CD8-positive, alpha-beta memory T cell (primary cell): Measurements from ENCODE around the gene SLPI. TPM values are rescaled to one million over a fixed set of nuclear protein-coding genes. Genes with fewer than 3 reads are reported as not detected.

Source experiments
- CTCF ChIA-PET: fragments of 350-600 bp; sonication (Branson Sonifier 250); formaldehyde crosslinking; loops from one replicate; lab custom pipeline; 2021; ENCODE audit warnings: antibody characterized with exemption; lab: Charles Lee
- POLR2A ChIA-PET: fragments of 350-600 bp; sonication (Branson Sonifier 250); formaldehyde crosslinking; loops from one replicate; lab custom pipeline; 2021; ENCODE audit warnings: antibody characterized with exemption; lab: Charles Lee
- DNase-seq, 5 donors: peaks; one replicate each; pipeline versions ENCODE4 v3.0.0 to v3.0.0-alpha.2; 2020 to 2022; ENCODE audit warnings: mixed read lengths in 1 of 5
- H3K27ac ChIP-seq: one replicate; pipeline ENCODE4 v1.7.0; 2013; ENCODE audit warnings: low read depth, mild to moderate bottlenecking, low read length, moderate library complexity
- H3K27me3 ChIP-seq: 2 replicates; pipeline ENCODE4 v1.7.0; 2013; ENCODE audit warnings: low read length, mild to moderate bottlenecking; ENCODE audit not compliant: insufficient read depth, poor library complexity, severe bottlenecking
- H3K36me3 ChIP-seq: 2 replicates; pipeline ENCODE4 v1.7.0; 2013; ENCODE audit warnings: mild to moderate bottlenecking, low read length, moderate library complexity; ENCODE audit not compliant: insufficient read depth
- H3K4me1 ChIP-seq: 2 replicates; pipeline ENCODE4 v1.7.0; 2013; ENCODE audit warnings: mild to moderate bottlenecking, low read length, moderate library complexity; ENCODE audit not compliant: insufficient read depth
- H3K4me3 ChIP-seq: 2 replicates; pipeline ENCODE4 v1.7.0; 2013; ENCODE audit warnings: mild to moderate bottlenecking, low read length
- H3K9me3 ChIP-seq: 2 replicates; pipeline ENCODE4 v1.7.0; 2013; ENCODE audit warnings: mild to moderate bottlenecking, low read length
- H3K27ac Mint-ChIP-seq, 8 donors: one replicate each; pipeline ENCODE4 v1.8.0; 2020 to 2021; ENCODE audit warnings: mixed read lengths in 8 of 8, mild to moderate bottlenecking in 6 of 8, inconsistent platforms in 3 of 8, moderate library complexity in 3 of 8
- H3K27me3 Mint-ChIP-seq, 2 donors: one replicate each; pipeline ENCODE4 v1.8.0; 2020 to 2021; ENCODE audit warnings: mixed read lengths in 2 of 2, mild to moderate bottlenecking in 1 of 2, moderate library complexity in 1 of 2
- H3K36me3 Mint-ChIP-seq, 3 donors: one replicate each; pipeline ENCODE4 v1.8.0; 2020 to 2021; ENCODE audit warnings: mixed read lengths in 3 of 3, inconsistent platforms in 1 of 3, mild to moderate bottlenecking in 1 of 3
- H3K4me1 Mint-ChIP-seq, 3 donors: one replicate each; pipeline ENCODE4 v1.8.0; 2020 to 2021; ENCODE audit warnings: mixed read lengths in 3 of 3, inconsistent platforms in 1 of 3, mild to moderate bottlenecking in 1 of 3
- H3K4me3 Mint-ChIP-seq, 7 donors: one replicate each; pipeline ENCODE4 v1.8.0; 2020 to 2021; ENCODE audit warnings: mixed read lengths in 7 of 7, mild to moderate bottlenecking in 6 of 7, moderate library complexity in 4 of 7, inconsistent platforms in 2 of 7
- H3K9me3 Mint-ChIP-seq, 5 donors: one replicate each; pipeline ENCODE4 v1.8.0; 2020 to 2022; ENCODE audit warnings: mixed read lengths in 5 of 5, mild to moderate bottlenecking in 3 of 5, moderate library complexity in 2 of 5, inconsistent platforms in 1 of 5
- polyA plus RNA-seq: library from polyadenylated mRNA; unstranded; fragments of 300-500 nt; fragmentation: Illumina TruSeq; gene quantifications from one replicate; pipeline ENCODE4 v1.2.3, GENCODE V29; 2021
- total RNA-seq, 2 experiments: library from RNA; stranded (reverse); gene quantifications; one replicate each; pipeline ENCODE4 v1.2.3, GENCODE V29; 2021

SLPI gene
- total and polyA plus RNA-seq, 3 experiments from 2014 or later = not detected

- Histone ChIP-seq H3K27me3 (peaks cover 4% of the 10 kb centered on the region), H3K9me3 (no peaks in the 10 kb centered on the region), H3K4me1 (no peaks in the 10 kb centered on the region), H3K4me3 (no peak overlapping the region), H3K36me3 (no peaks in the 10 kb centered on the region), H3K27ac (no peak overlapping the region)
- Mint-ChIP-seq H3K36me3 (no peaks in the 10 kb centered on the region), H3K27me3 (peaks cover 24 to 41% of the 10 kb centered on the region in 2 donors), H3K27ac (peak overlapping the region in 1 of 8 donors; percentile 25), H3K4me1 (peaks cover 2 to 17% (median 11%) of the 10 kb centered on the region in 3 donors), H3K4me3 (no peak overlapping the region), H3K9me3 (no peaks in the 10 kb centered on the region)
- DNase-seq = no peak
- CTCF ChIA-PET = interaction anchor here (1.1 kb wide), 1 partner anchor 483 kb away, joined by 4 read pairs; no protein-coding TSS in a partner anchor
- POLR2A ChIA-PET = no interaction called here
These were observed 34.0 kb upstream of the SLPI start for GRCh38 chr20:45288376-45288775.

- no peaks in the 10 kb centered on the region for H3K9me3 ChIP-seq
- Mint-ChIP-seq H3K4me3 (no peak overlapping the region), H3K27me3 (peaks cover 15 to 55% of the 10 kb centered on the region in 2 donors), H3K9me3 (no peaks in the 10 kb centered on the region), H3K27ac (no peak overlapping the region), H3K4me1 (no peaks in the 10 kb centered on the region), H3K36me3 (no peaks in the 10 kb centered on the region)
- DNase-seq = no peak
- H3K27ac ChIP-seq = no peak overlapping the region
- H3K36me3 ChIP-seq = no peaks in the 10 kb centered on the region
- H3K4me3 ChIP-seq = no peak overlapping the region
- ChIA-PET CTCF (interaction anchor here (3.0 kb wide), 1 partner anchor 11 kb away, joined by 16 read pairs; no protein-coding TSS in a partner anchor), POLR2A (no interaction called here)
- H3K27me3 ChIP-seq = no peaks in the 10 kb centered on the region
- H3K4me1 ChIP-seq = no peaks in the 10 kb centered on the region
These were observed 29.2 kb upstream of the SLPI start for GRCh38 chr20:45283551-45284057.

DNA sequence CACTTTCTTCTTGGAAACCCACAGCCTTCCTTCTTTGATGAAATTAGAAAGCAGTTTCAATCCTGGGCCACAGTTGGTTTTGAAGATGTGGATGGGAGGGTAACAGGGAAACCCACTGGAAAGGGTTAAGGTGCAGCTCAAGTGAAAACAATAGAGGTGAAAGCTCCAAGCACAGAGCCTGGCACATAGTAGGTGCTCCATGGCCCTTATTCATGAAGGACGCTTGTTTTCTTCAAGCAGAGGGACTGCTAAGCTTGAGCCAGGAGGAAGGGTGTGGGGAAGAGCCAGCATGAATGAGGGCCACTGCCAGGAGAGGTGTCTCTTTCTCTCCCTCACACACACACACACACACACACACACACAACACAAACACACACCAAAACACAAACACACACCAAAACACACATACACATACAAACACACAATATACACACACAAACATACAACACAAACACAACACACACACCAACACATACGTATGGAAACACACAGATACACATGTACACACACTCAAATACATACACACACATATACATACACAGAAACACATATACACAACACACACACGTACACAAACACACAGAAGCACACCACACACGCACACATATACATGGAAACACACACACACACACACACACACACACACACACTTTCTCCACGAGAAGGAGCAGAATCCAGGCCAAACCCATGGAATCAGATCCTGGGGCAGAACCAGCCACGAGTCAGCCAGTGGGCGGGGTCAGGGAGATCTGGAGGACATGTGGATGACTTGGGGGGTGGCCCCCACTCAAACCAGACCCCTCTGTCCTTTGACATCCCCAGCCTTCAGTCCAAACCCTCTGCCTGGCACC, 28.6 kb upstream of the SLPI start:
- CTCF ChIA-PET = interaction anchor here (0.8 to 3.0 kb wide), 2 partner anchors 11 kb away, joined by 3 to 16 read pairs; no protein-coding TSS in a partner anchor
- Mint-ChIP-seq H3K27me3 (peaks cover 12 to 51% of the 10 kb centered on the region in 2 donors), H3K4me3 (no peak overlapping the region), H3K36me3 (no peaks in the 10 kb centered on the region), H3K27ac (no peak overlapping the region), H3K4me1 (no peaks in the 10 kb centered on the region), H3K9me3 (no peaks in the 10 kb centered on the region)
- H3K27ac ChIP-seq = no peak overlapping the region
- DNase-seq = no peak
- no peaks in the 10 kb centered on the region for H3K36me3 ChIP-seq
- no peaks in the 10 kb centered on the region for H3K27me3 ChIP-seq
- no peak overlapping the region for H3K4me3 ChIP-seq
- no peaks in the 10 kb centered on the region for H3K9me3 ChIP-seq
- no peaks in the 10 kb centered on the region for H3K4me1 ChIP-seq
- POLR2A ChIA-PET = no interaction called here

GRCh38 chr20:45279992-45280391, 25.6 kb upstream of the SLPI start:
- DNase-seq = no peak
- Histone ChIP-seq H3K27ac (no peak overlapping the region), H3K4me1 (no peaks in the 10 kb centered on the region), H3K27me3 (no peaks in the 10 kb centered on the region), H3K9me3 (no peaks in the 10 kb centered on the region), H3K4me3 (no peak overlapping the region), H3K36me3 (no peaks in the 10 kb centered on the region)
- no peak overlapping the region for H3K4me3 Mint-ChIP-seq
- H3K27me3 Mint-ChIP-seq = peaks cover 16 to 56% of the 10 kb centered on the region in 2 donors
- H3K9me3 Mint-ChIP-seq = no peaks in the 10 kb centered on the region
- H3K27ac Mint-ChIP-seq = no peak overlapping the region
- ChIA-PET CTCF (interaction anchor here (1.0 to 1.4 kb wide), 2 partner anchors 11 to 14 kb away, joined by 3 to 8 read pairs; no protein-coding TSS in a partner anchor), POLR2A (no interaction called here)
- H3K4me1 Mint-ChIP-seq = no peaks in the 10 kb centered on the region
- no peaks in the 10 kb centered on the region for H3K36me3 Mint-ChIP-seq

DNA sequence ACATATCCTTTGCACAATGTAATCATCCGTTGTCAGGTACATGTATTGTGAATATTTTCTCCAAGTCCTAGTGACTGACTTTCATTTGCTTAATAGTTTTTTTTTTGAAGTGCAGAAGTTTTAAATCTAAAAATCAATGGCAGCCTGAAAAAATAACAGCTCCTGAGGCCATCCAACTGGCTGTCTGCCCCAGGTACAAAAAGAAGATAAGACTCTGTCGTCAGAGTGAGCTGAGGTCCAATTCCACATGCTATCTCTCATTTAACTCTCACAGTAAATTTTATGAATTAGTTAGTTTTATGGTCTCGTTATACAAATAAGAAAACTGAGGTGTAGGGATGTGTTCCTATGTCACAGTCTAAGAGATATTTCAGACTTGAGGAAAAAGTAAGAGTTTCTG, 21.0 kb upstream of the SLPI start:
- H3K4me1 Mint-ChIP-seq = no peaks in the 10 kb centered on the region
- Histone ChIP-seq H3K9me3 (no peaks in the 10 kb centered on the region), H3K27me3 (no peaks in the 10 kb centered on the region), H3K4me3 (no peak overlapping the region), H3K36me3 (no peaks in the 10 kb centered on the region), H3K27ac (no peak overlapping the region), H3K4me1 (no peaks in the 10 kb centered on the region)
- H3K36me3 Mint-ChIP-seq = no peaks in the 10 kb centered on the region
- POLR2A ChIA-PET = no interaction called here
- H3K4me3 Mint-ChIP-seq = no peak overlapping the region
- CTCF ChIA-PET = no interaction called here
- DNase-seq = no peak
- peaks cover 17 to 62% of the 10 kb centered on the region in 2 donors for H3K27me3 Mint-ChIP-seq
- H3K27ac Mint-ChIP-seq = no peak overlapping the region
- no peaks in the 10 kb centered on the region for H3K9me3 Mint-ChIP-seq

- H3K4me1 Mint-ChIP-seq = no peaks in the 10 kb centered on the region
- Histone ChIP-seq H3K27ac (no peak overlapping the region), H3K4me1 (no peaks in the 10 kb centered on the region), H3K27me3 (no peaks in the 10 kb centered on the region), H3K4me3 (no peak overlapping the region), H3K9me3 (no peaks in the 10 kb centered on the region), H3K36me3 (no peaks in the 10 kb centered on the region)
- H3K27ac Mint-ChIP-seq = peak overlapping the region in 1 of 8 donors; percentile 41
- DNase-seq = no peak
- POLR2A ChIA-PET = no interaction called here
- no peak overlapping the region for H3K4me3 Mint-ChIP-seq
- no peaks in the 10 kb centered on the region for H3K9me3 Mint-ChIP-seq
- no peaks in the 10 kb centered on the region for H3K36me3 Mint-ChIP-seq
- CTCF ChIA-PET = no interaction called here
- peaks cover 21 to 47% of the 10 kb centered on the region in 2 donors for H3K27me3 Mint-ChIP-seq
These were observed 15.4 kb upstream of the SLPI start for GRCh38 chr20:45269754-45270270.

GRCh38 chr20:45269056-45269455, 14.7 kb upstream of the SLPI start:
- ChIA-PET CTCF (interaction anchor here (1.3 kb wide), 1 partner anchor 25 kb away, joined by 5 read pairs; no protein-coding TSS in a partner anchor), POLR2A (no interaction called here)
- Histone ChIP-seq H3K4me3 (no peak overlapping the region), H3K27me3 (no peaks in the 10 kb centered on the region), H3K36me3 (no peaks in the 10 kb centered on the region), H3K9me3 (no peaks in the 10 kb centered on the region), H3K4me1 (no peaks in the 10 kb centered on the region), H3K27ac (no peak overlapping the region)
- H3K27me3 Mint-ChIP-seq = peaks cover 18 to 47% of the 10 kb centered on the region in 2 donors
- H3K9me3 Mint-ChIP-seq = no peaks in the 10 kb centered on the region
- no peak for DNase-seq
- H3K4me3 Mint-ChIP-seq = no peak overlapping the region
- H3K36me3 Mint-ChIP-seq = no peaks in the 10 kb centered on the region
- H3K4me1 Mint-ChIP-seq = no peaks in the 10 kb centered on the region
- H3K27ac Mint-ChIP-seq = no peak overlapping the region

- Mint-ChIP-seq H3K27me3 (peaks cover 18 to 43% of the 10 kb centered on the region in 2 donors), H3K27ac (no peak overlapping the region), H3K9me3 (no peaks in the 10 kb centered on the region), H3K36me3 (no peaks in the 10 kb centered on the region), H3K4me3 (no peak overlapping the region), H3K4me1 (no peaks in the 10 kb centered on the region)
- Histone ChIP-seq H3K4me3 (no peak overlapping the region), H3K27me3 (no peaks in the 10 kb centered on the region), H3K27ac (no peak overlapping the region), H3K9me3 (no peaks in the 10 kb centered on the region), H3K36me3 (no peaks in the 10 kb centered on the region), H3K4me1 (no peaks in the 10 kb centered on the region)
- ChIA-PET CTCF (interaction anchor here (1.3 kb wide), 1 partner anchor 26 kb away, joined by 5 read pairs; no protein-coding TSS in a partner anchor), POLR2A (no interaction called here)
- no peak for DNase-seq
These were observed 14.2 kb upstream of the SLPI start for GRCh38 chr20:45268531-45268930.
